SJCRH30 (cell line): ENCODE data around the gene TPP2. TPM values are rescaled to one million over a fixed set of nuclear protein-coding genes. Genes with fewer than 3 reads are reported as not detected.

Experiments
- DNase-seq, 2 experiments: peaks; one replicate each; pipeline ENCODE4 v3.0.0-alpha.2; 2015 to 2020
- H3K27ac ChIP-seq: fragments of 250-450 bp; sonication (Bioruptor Pico); 2 replicates; pipeline ENCODE4 v1.5.1; 2020; ENCODE audit warnings: mild to moderate bottlenecking, moderate library complexity
- H3K27me3 ChIP-seq: fragments of 250-450 bp; sonication (Bioruptor Pico); 2 replicates; pipeline ENCODE4 v1.5.1; 2020; ENCODE audit warnings: mild to moderate bottlenecking, moderate library complexity
- H3K36me3 ChIP-seq: fragments of 250-450 bp; sonication (Bioruptor Pico); 2 replicates; pipeline ENCODE4 v1.5.1; 2020; ENCODE audit warnings: mild to moderate bottlenecking, moderate library complexity
- H3K4me1 ChIP-seq: fragments of 250-450 bp; sonication (Bioruptor Pico); 2 replicates; pipeline ENCODE4 v1.5.1; 2020; ENCODE audit warnings: mild to moderate bottlenecking, moderate library complexity
- H3K4me3 ChIP-seq: fragments of 250-450 bp; sonication (Bioruptor Pico); 2 replicates; pipeline ENCODE4 v1.5.1; 2020; ENCODE audit warnings: mild to moderate bottlenecking, moderate library complexity
- H3K9me3 ChIP-seq: fragments of 250-450 bp; sonication (Bioruptor Pico); replicated peaks from 2 replicates; pipeline ENCODE4 v1.5.1; 2020; ENCODE audit warnings: mild to moderate bottlenecking, moderate library complexity
- total RNA-seq: library from RNA; depleted of rRNA; stranded (reverse); fragments of >200 nt; shearing (Covaris generic); gene quantifications from 2 replicates; pipeline ENCODE4 v1.2.3, GENCODE V29; 2014

Gene TPP2
- total RNA-seq, 1 experiment from 2014 or later: 84.6 TPM

DNA sequence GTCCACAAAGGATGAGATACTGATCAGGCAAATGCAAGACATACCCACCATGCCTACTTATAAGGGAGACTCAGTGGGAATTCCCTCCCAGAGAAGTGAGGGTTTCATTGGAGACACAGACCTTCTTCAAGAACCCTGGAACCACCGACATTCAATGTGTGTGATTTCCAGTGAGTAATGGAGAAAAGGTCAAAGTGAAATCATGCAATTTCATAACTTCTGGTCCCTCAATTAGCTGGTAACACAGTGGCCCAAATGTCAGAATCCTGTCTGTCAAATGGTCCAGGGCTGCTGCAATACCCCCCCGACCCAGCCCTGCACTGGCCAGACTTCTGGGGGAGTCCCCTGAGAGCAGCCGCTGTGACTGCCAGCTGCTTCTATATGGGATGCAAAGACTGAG lies 102.7 kb downstream of the TPP2 start:
- DNase-seq: no peak
- Histone ChIP-seq H3K36me3 (no peaks in the 10 kb centered on the region), H3K27ac (no peak overlapping the region), H3K27me3 (no peaks in the 10 kb centered on the region), H3K4me3 (no peak overlapping the region), H3K9me3 (0 out of 2 replicates have a peak, but pooled peaks cover 2% of the 10 kb centered on the region), H3K4me1 (no peaks in the 10 kb centered on the region)

DNA sequence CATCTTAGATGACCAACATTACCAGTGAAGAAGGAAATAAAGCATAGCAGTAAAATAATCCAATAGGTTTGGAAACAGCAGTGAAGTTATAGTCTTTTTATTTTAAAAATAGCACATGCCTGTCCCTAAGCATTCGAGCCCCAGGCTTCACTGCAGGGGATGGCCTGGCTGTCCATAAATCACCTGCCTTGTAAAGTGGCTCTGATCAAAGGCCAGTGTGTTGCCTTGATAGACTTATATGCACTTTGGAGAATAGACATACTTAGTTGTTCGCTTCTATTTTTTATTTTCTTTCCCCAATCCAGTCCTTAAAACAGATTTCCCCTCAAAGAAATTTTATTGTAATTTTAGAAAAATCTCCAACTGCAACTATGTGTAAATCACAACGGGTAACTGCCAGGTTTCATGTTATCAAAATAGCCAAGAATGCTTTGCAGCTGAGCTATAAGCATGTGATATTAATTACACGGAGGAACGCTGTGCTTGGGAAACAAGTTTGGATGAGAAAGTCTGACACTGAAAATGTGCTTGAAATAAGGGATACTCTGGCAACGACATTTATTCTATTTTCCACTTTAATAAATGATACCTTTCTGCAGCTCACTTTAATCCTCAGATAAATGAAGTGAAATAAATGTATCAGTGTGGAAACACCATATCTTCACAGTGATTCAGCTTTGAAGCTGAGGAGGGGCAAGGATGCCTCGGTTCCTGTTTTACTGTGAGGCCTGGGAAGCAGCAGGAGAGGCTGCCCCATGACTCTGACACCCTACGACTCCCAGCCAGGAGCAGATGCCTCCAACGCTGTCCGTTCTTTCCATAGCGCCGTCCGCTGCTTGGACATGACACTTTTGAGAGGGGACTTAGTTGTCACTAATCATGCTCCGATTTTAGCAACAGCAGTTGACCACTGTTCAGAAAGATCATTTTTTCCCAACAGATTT lies 103.6 kb downstream of the TPP2 start:
- no peak overlapping the region for H3K4me3 ChIP-seq
- 0 out of 2 replicates have a peak, but pooled peaks cover 2% of the 10 kb centered on the region for H3K9me3 ChIP-seq
- no peak for DNase-seq
- no peaks in the 10 kb centered on the region for H3K27me3 ChIP-seq
- peaks cover 7% of the 10 kb centered on the region; the same call in 1 of the 2 replicates for H3K4me1 ChIP-seq
- no peaks in the 10 kb centered on the region for H3K36me3 ChIP-seq
- H3K27ac ChIP-seq: no peak overlapping the region

DNA sequence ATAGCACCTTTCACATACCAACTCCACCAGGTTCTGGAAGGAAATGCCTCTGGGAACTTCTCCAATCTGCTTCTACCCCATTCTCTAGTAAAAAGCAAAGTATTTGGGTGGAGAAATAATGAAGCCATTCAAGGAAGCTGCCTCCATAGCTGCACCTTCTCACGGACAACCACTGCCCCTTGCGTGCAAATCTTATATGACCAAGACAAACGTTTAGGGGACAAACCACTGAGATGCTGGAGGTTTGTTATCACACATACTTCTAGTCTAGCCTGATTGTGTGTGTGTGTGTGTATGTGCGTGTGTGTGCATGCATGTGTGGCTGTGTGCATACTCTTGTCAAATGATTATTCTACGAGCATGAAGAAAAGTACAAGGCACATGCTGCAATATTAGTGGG lies 104.5 kb downstream of the TPP2 start:
- H3K27me3 ChIP-seq: no peaks in the 10 kb centered on the region
- DNase-seq: no peak
- H3K4me1 ChIP-seq: peaks cover 8% of the 10 kb centered on the region; the same call in 1 of the 2 replicates
- H3K9me3 ChIP-seq: 0 out of 2 replicates have a peak, but pooled peaks cover 2% of the 10 kb centered on the region
- H3K27ac ChIP-seq: no peak overlapping the region
- H3K4me3 ChIP-seq: no peak overlapping the region
- H3K36me3 ChIP-seq: no peaks in the 10 kb centered on the region

GRCh38 chr13:102702965-102703725 lies 106.4 kb downstream of the TPP2 start:
- Histone ChIP-seq H3K27me3 (no peaks in the 10 kb centered on the region), H3K4me1 (peaks cover 22% of the 10 kb centered on the region), H3K4me3 (no peak overlapping the region), H3K36me3 (no peaks in the 10 kb centered on the region), H3K27ac (no peak overlapping the region), H3K9me3 (0 out of 2 replicates have a peak, but pooled peaks cover 2% of the 10 kb centered on the region)
- no peak for DNase-seq

DNA sequence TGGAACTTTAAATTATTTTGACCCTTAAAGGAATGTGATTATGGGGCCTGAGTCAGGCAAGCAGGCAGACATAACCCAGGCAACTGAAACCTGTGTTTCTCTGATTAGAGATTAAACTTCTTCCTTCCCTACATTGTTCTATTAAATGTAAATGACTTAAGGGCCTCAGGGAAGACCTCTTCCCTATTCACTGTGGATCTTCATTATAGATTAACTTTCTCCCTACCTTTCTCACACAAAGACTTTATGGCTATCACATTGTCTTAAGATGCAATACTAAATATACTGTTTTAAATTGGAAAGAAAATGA lies 106.9 kb downstream of the TPP2 start:
- Histone ChIP-seq H3K4me1 (peaks cover 23% of the 10 kb centered on the region), H3K27me3 (no peaks in the 10 kb centered on the region), H3K4me3 (no peak overlapping the region), H3K27ac (no peak overlapping the region), H3K9me3 (0 out of 2 replicates have a peak, but pooled peaks cover under 1% of the 10 kb centered on the region), H3K36me3 (no peaks in the 10 kb centered on the region)
- DNase-seq: no peak

DNA sequence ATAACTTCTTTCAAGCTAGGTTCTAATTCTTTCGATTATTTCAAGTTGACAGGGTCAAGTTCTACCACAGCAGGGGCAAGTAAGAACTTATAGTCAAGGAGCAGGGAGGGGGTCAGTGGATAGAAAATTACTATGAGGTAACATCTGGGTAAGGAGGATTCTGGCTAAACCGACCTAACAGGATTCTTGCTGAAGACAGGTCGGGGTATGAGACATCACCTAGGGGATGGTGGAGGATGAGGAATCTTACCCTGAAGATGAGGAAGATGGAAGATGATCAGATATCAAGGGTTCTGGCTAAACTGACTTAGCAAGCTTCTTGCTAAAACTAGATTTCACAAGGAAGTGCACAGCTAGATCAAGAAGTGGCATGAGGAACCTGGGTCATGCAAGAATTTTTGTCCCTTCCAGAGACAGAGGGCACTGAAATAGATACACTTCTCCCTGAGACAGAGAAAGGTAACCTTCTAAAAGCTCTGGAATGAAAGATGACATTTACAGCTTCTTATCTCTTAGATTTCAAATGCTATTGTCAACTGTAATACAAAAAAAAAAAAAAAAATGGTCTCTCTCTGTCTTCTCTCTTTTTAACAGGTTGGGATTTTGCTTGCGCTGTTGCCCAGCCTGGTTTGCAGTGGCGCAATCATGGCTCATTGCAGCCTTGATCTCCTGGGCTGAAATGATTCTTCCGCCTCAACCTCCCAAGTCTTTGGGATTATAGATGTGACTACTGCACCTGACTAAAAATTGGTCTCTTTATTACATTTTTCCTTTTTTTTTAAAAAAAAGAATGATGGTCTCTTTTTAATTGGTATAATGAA lies 107.7 kb downstream of the TPP2 start:
- DNase-seq: no peak
- no peaks in the 10 kb centered on the region for H3K36me3 ChIP-seq
- H3K27me3 ChIP-seq: no peaks in the 10 kb centered on the region
- H3K9me3 ChIP-seq: no peaks in the 10 kb centered on the region
- H3K4me3 ChIP-seq: no peak overlapping the region
- H3K4me1 ChIP-seq: peaks cover 23% of the 10 kb centered on the region
- H3K27ac ChIP-seq: no peak overlapping the region

GRCh38 chr13:102707467-102707866 lies 110.7 kb downstream of the TPP2 start:
- Histone ChIP-seq H3K36me3 (no peaks in the 10 kb centered on the region), H3K9me3 (no peaks in the 10 kb centered on the region), H3K27me3 (no peaks in the 10 kb centered on the region), H3K27ac (no peak overlapping the region), H3K4me3 (no peak overlapping the region), H3K4me1 (peaks cover 23% of the 10 kb centered on the region)
- DNase-seq: peak; percentile 18 to 62

- Histone ChIP-seq H3K36me3 (no peaks in the 10 kb centered on the region), H3K27me3 (no peaks in the 10 kb centered on the region), H3K4me3 (no peak overlapping the region), H3K4me1 (peaks cover 23% of the 10 kb centered on the region), H3K27ac (no peak overlapping the region), H3K9me3 (no peaks in the 10 kb centered on the region)
- DNase-seq: no peak
Observed at GRCh38 chr13:102708211-102708610, 111.4 kb downstream of the TPP2 start.

GRCh38 chr13:102708991-102709390 lies 112.2 kb downstream of the TPP2 start:
- no peak for DNase-seq
- H3K27ac ChIP-seq: no peak overlapping the region
- peaks cover 23% of the 10 kb centered on the region for H3K4me1 ChIP-seq
- no peaks in the 10 kb centered on the region for H3K9me3 ChIP-seq
- H3K36me3 ChIP-seq: no peaks in the 10 kb centered on the region
- no peaks in the 10 kb centered on the region for H3K27me3 ChIP-seq
- no peak overlapping the region for H3K4me3 ChIP-seq

DNA sequence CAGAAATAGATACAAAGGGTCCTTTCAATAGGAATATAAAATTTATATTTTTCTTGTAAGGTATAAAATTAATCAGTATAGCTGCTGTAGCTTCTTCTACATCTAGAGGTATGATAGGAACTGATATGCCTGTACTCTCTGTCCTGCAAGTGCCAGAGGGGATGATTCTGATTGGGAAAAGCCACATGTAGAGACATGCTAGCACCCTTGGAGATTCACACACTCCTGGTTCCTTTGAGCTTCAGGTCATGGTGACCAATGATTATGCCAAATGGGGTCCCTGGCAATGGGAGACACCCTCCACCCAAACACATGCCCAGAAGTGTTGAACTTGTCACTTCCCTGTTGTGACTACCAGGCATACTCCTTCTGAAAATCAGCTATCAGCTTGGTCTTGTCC lies 112.8 kb downstream of the TPP2 start:
- no peak for DNase-seq
- H3K4me3 ChIP-seq: no peak overlapping the region
- H3K9me3 ChIP-seq: no peaks in the 10 kb centered on the region
- H3K27me3 ChIP-seq: no peaks in the 10 kb centered on the region
- no peaks in the 10 kb centered on the region for H3K36me3 ChIP-seq
- H3K4me1 ChIP-seq: peaks cover 23% of the 10 kb centered on the region
- H3K27ac ChIP-seq: no peak overlapping the region

- Histone ChIP-seq H3K9me3 (no peaks in the 10 kb centered on the region), H3K4me1 (peaks cover 20% of the 10 kb centered on the region), H3K4me3 (no peak overlapping the region), H3K36me3 (no peaks in the 10 kb centered on the region), H3K27me3 (no peaks in the 10 kb centered on the region), H3K27ac (no peak overlapping the region)
- DNase-seq: no peak
Observed at GRCh38 chr13:102710261-102710679, 113.5 kb downstream of the TPP2 start.

DNA sequence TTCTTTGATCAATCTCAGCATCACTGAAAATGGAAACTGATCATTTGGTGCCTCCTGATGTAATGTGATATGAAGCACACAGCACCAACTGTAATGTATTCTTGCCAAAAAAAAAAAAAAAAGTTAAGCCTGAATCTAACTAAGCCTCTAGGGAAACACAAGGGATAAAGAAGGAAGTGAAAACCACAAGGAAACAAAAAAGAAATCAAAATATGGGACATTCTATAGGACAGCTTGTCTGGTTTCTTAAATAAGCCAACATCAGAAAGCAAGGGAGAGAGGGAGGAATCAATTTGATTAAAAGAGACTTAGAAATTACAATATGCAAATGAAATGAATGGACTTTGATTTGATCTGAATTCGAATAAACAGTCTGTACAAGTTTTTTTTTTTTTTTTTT lies 118.7 kb downstream of the TPP2 start:
- DNase-seq: no peak
- Histone ChIP-seq H3K27ac (no peak overlapping the region), H3K36me3 (no peaks in the 10 kb centered on the region), H3K4me1 (peaks cover 7% of the 10 kb centered on the region; the same call in 1 of the 2 replicates), H3K4me3 (no peak overlapping the region), H3K9me3 (no peaks in the 10 kb centered on the region), H3K27me3 (no peaks in the 10 kb centered on the region)

DNA sequence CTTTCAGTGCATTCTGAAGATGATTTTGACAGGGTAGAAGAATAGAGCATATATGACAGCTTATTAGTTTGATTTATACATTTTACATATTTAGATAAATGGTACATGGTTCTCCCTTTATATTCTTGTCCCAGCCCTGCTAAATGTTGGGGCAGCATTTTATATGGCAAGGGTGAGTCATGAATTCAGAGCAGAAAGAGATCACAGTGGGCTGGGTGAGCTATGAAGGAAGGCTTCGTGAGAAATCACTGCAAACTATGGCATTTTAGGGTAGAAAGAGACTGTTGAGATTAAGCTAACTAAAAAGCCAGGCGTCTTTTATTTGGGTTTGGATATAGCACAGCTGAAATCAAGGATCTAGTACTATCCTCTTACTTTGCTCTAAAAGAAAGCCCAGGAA lies 122.0 kb downstream of the TPP2 start:
- no peak overlapping the region for H3K4me3 ChIP-seq
- H3K9me3 ChIP-seq: no peaks in the 10 kb centered on the region; the same call in 1 of the 2 replicates
- H3K36me3 ChIP-seq: no peaks in the 10 kb centered on the region
- no peaks in the 10 kb centered on the region for H3K27me3 ChIP-seq
- no peak for DNase-seq
- H3K4me1 ChIP-seq: peaks cover 7% of the 10 kb centered on the region; the same call in 1 of the 2 replicates
- no peak overlapping the region for H3K27ac ChIP-seq

DNA sequence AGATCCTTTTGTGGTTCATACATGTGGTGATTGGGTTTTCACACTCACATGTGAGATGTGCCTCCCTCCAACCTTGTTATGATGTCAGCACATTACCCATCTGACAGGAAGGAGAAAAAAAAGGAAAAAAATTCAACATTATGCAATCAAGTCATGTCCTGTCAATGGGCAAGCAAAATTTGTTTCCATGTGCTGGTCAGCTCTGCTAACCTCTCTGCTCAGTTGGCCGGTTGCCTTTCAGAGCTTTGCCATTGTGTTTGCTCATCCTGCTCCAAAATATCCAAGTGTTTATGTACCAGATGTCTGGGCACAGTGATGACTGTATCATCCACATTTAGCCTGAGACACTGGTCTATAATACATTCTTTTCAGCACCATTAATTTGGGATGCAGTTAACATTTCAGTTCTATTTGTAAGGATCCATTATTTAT lies 125.0 kb downstream of the TPP2 start:
- no peak for DNase-seq
- Histone ChIP-seq H3K4me3 (no peak overlapping the region), H3K27ac (no peak overlapping the region), H3K27me3 (no peaks in the 10 kb centered on the region), H3K36me3 (no peaks in the 10 kb centered on the region), H3K4me1 (no peaks in the 10 kb centered on the region), H3K9me3 (no peaks in the 10 kb centered on the region; the same call in 1 of the 2 replicates)
